Calu3 (cell line): Measurements from ENCODE around the gene SERTAD2. TPM values are rescaled to one million over a fixed set of nuclear protein-coding genes. Genes with fewer than 3 reads are reported as not detected.

ENCODE experiments used
- BruUV-seq: library from RNA; stranded (reverse); fragments of 400-500 nt; replicated peaks from 2 replicates; lab custom pipeline; 2021; lab: Mats Ljungman, UMichigan
- CTCF ChIA-PET: fragments of 300-600 bp; sonication (Branson Sonifier 250); formaldehyde crosslinking; loops from one replicate; lab custom pipeline; 2022; ENCODE audit warnings: antibody characterized with exemption; lab: Charles Lee
- DNase-seq: peaks from one replicate; pipeline ENCODE4 v3.0.0; 2022
- H3K27ac Mint-ChIP-seq: one replicate; pipeline ENCODE4 v1.8.0; 2022; ENCODE audit warnings: mixed read lengths; ENCODE audit not compliant: unreplicated experiment
- H3K27me3 Mint-ChIP-seq: one replicate; pipeline ENCODE4 v1.8.0; 2022; ENCODE audit warnings: mixed read lengths; ENCODE audit not compliant: unreplicated experiment
- H3K36me3 Mint-ChIP-seq: one replicate; pipeline ENCODE4 v1.8.0; 2022; ENCODE audit warnings: mild to moderate bottlenecking, moderate library complexity, mixed read lengths; ENCODE audit not compliant: insufficient read depth, unreplicated experiment
- H3K4me1 Mint-ChIP-seq: one replicate; pipeline ENCODE4 v1.8.0; 2022; ENCODE audit warnings: mild to moderate bottlenecking, low read depth, mixed read lengths; ENCODE audit not compliant: unreplicated experiment
- H3K4me3 Mint-ChIP-seq: one replicate; pipeline ENCODE4 v1.8.0; 2022; ENCODE audit warnings: mild to moderate bottlenecking, low read depth, moderate library complexity, mixed read lengths; ENCODE audit not compliant: unreplicated experiment
- H3K9me3 Mint-ChIP-seq: one replicate; pipeline ENCODE4 v1.8.0; 2022; ENCODE audit warnings: low read depth, mixed read lengths; ENCODE audit not compliant: unreplicated experiment
- intact Hi-C: fragments of 100-400 bp; cut with micrococcal nuclease; formaldehyde crosslinking; loops from one replicate; pipeline ENCODE4 v1.10.0; 2022; ENCODE audit not compliant: unreplicated experiment
- total RNA-seq: library from RNA; stranded (reverse); gene quantifications from 2 replicates; pipeline ENCODE4 v1.2.3, GENCODE V29; 2022
- TF ChIP-seq, protein P1 (sequence below): fragments of 200-600 bp; IDR thresholded peaks from one replicate; pipeline ENCODE4 v1.8.0; 2022; ENCODE audit warnings: antibody characterized with exemption; ENCODE audit not compliant: unreplicated experiment

Gene SERTAD2
- total RNA-seq, 1 experiment from 2014 or later: 19.2 TPM

DNA sequence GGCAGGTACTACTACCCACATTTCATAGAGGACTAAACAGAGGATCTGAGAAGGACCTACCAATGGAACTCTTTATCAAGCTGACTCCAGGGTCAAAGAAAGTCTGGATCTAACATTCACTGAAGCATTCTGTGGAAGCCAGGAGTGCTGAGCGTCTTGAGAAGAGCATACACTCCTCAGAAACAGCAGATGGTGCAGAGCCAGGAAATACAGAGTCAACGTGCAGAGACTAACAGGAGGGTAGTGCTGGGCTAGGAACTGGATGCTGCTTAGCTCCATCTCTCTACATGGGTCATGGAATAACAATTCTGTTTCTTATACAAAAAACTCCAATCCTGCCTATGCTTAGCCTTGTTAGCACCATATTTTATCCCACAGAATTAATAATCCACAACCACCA, 5.5 kb upstream of the SERTAD2 start:
- intact Hi-C loops: no loop called here
- TF ChIP-seq, protein P1, sequence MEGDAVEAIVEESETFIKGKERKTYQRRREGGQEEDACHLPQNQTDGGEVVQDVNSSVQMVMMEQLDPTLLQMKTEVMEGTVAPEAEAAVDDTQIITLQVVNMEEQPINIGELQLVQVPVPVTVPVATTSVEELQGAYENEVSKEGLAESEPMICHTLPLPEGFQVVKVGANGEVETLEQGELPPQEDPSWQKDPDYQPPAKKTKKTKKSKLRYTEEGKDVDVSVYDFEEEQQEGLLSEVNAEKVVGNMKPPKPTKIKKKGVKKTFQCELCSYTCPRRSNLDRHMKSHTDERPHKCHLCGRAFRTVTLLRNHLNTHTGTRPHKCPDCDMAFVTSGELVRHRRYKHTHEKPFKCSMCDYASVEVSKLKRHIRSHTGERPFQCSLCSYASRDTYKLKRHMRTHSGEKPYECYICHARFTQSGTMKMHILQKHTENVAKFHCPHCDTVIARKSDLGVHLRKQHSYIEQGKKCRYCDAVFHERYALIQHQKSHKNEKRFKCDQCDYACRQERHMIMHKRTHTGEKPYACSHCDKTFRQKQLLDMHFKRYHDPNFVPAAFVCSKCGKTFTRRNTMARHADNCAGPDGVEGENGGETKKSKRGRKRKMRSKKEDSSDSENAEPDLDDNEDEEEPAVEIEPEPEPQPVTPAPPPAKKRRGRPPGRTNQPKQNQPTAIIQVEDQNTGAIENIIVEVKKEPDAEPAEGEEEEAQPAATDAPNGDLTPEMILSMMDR: no peak

DNA sequence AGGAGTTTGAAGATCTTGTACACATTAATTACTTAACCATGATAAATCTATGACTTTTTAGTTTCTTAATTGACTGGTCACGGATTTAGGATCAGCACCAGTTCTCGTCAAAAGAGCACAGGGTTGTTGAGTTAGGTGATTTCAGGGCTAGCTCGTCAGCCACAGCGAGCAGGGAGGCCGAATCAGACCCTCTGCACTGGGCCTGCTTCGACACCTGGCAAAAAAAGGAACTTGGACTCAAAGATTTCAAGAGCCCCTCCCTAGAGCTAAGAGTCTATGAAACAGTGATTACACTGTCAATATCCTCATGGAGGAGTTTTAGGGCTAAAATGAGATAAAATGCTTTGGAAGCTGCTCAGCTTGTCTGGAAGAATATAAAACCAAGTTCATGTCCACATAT, 4.6 kb upstream of the SERTAD2 start:
- H3K27me3 Mint-ChIP-seq: no peaks in the 10 kb centered on the region
- H3K4me1 Mint-ChIP-seq: peaks cover 11% of the 10 kb centered on the region
- no TSS peak for BruUV-seq
- CTCF ChIA-PET: interaction anchor here (0.5 kb wide), 1 partner anchor 20 kb away, joined by 3 read pairs; no protein-coding TSS in a partner anchor
- TF ChIP-seq, protein P1: no peak
- H3K4me3 Mint-ChIP-seq: no peak overlapping the region
- intact Hi-C loops: no loop called here
- no peak for DNase-seq
- H3K27ac Mint-ChIP-seq: no peak overlapping the region
- H3K9me3 Mint-ChIP-seq: no peaks in the 10 kb centered on the region
- peaks cover 15% of the 10 kb centered on the region for H3K36me3 Mint-ChIP-seq

More for the DNA sequence above, 5.5 kb upstream of the SERTAD2 start:
- no peak for DNase-seq
- Mint-ChIP-seq H3K36me3 (peaks cover 6% of the 10 kb centered on the region), H3K4me1 (peaks cover 11% of the 10 kb centered on the region), H3K27ac (no peak overlapping the region), H3K4me3 (no peak overlapping the region), H3K9me3 (no peaks in the 10 kb centered on the region), H3K27me3 (no peaks in the 10 kb centered on the region)
- no TSS peak for BruUV-seq
- CTCF ChIA-PET: no interaction called here

GRCh38 chr2:64657411-64657810, 3.7 kb upstream of the SERTAD2 start:
- Mint-ChIP-seq H3K36me3 (peaks cover 24% of the 10 kb centered on the region), H3K4me3 (no peak overlapping the region), H3K4me1 (peaks cover 14% of the 10 kb centered on the region), H3K9me3 (no peaks in the 10 kb centered on the region), H3K27me3 (no peaks in the 10 kb centered on the region), H3K27ac (no peak overlapping the region)
- intact Hi-C loops: no loop called here
- no TSS peak for BruUV-seq
- TF ChIP-seq, protein P1: no peak
- no peak for DNase-seq
- CTCF ChIA-PET: no interaction called here

- intact Hi-C loops: no loop called here
- Mint-ChIP-seq H3K36me3 (peaks cover 30% of the 10 kb centered on the region), H3K4me1 (peaks cover 24% of the 10 kb centered on the region), H3K27ac (no peak overlapping the region), H3K9me3 (no peaks in the 10 kb centered on the region), H3K27me3 (no peaks in the 10 kb centered on the region), H3K4me3 (no peak overlapping the region)
- BruUV-seq: no TSS peak
- TF ChIP-seq, protein P1: no peak
- CTCF ChIA-PET: interaction anchor here (1.7 kb wide), 1 partner anchor 175 kb away, joined by 5 read pairs; no protein-coding TSS in a partner anchor
- no peak for DNase-seq
These were observed 2.7 kb upstream of the SERTAD2 start for GRCh38 chr2:64656379-64656778.
